Metanephros (tissue), 2 donors: ENCODE results near the gene ERVMER34-1. TPM values are rescaled to one million over a fixed set of nuclear protein-coding genes. Genes with fewer than 3 reads are reported as not detected.

Experiments
- small RNA-seq: library from RNA; depleted of rRNA; stranded (forward); fragments of <200 nt; gene quantifications from one replicate; pipeline ENCODE3, GENCODE V24; 2014; ENCODE audit warnings: low replicate concordance
- total RNA-seq: library from RNA; depleted of rRNA; stranded (reverse); fragments of >200 nt; gene quantifications from one replicate; pipeline ENCODE4 v1.2.3, GENCODE V29; 2014

ERVMER34-1 gene
- total RNA-seq: 2.3 TPM

DNA sequence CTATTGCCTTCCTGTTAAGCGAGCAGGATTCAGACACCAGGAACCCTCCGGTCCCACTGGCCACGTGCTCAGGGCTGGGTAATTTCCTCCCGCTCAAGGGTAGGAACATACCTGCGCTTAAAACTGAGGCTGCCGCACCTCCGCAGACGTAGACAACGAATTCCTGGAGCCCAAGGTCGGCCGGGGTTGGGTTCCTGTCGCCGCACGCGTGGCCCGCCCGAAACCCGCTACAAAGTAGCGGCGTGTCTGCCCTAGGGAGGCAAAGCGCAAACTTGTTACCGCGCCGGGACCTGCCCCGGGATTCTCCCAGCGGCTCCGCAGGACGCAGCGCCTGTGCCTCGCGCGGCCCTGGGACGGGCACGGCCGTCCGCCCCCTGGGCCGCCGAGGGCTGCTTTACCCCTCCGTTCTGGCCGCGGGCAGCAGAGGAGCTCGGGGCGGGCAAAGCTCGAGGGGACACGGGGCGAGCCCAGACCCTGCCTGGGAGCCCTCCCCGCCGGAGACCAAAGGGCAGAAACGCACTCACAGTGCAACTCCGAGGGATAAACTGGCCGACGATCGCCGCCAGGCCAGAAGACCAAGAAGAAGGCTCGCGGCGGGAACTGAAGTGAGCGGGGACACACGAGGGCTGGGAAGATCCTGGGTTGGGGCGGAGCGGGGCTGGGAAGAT lies at the start of gene ERVMER34-1:
ERVMER34-1 (minus strand) TSS at position 607 of the 668 bp plus-strand sequence. CDS start 5,905 bp downstream, outside the sequence.

Small RNAs within 50 kb of the gene (small RNA-seq; reads per million reads assigned to genes)
- 2.4 reads per million, percentile 90 among the genes with 10 or more reads in this experiment for gene MIR4449
- not detected for gene RF00019
- gene RF00568: not detected
- gene SNORA26: 38.4 reads per million, percentile 96 among the genes with 10 or more reads in this experiment

Other genes starting within 250 kb of the ERVMER34-1 start
- gene USP46, start 92.1 kb downstream of the ERVMER34-1 start, total RNA-seq: 25.3 TPM
- 33.7 TPM for gene RASL11B, start 110.9 kb upstream of the ERVMER34-1 start, total RNA-seq